NCI-H2107 treated with DMSO at 0.1 percent for 48 hours (cell line): ENCODE results near the gene FTSJ3.

Experiments used
- DNase-seq: peaks from one replicate; lab custom pipeline; 2025; ENCODE audit not compliant: unreplicated experiment; lab: John Stamatoyannopoulos, UW

FTSJ3 gene

DNA sequence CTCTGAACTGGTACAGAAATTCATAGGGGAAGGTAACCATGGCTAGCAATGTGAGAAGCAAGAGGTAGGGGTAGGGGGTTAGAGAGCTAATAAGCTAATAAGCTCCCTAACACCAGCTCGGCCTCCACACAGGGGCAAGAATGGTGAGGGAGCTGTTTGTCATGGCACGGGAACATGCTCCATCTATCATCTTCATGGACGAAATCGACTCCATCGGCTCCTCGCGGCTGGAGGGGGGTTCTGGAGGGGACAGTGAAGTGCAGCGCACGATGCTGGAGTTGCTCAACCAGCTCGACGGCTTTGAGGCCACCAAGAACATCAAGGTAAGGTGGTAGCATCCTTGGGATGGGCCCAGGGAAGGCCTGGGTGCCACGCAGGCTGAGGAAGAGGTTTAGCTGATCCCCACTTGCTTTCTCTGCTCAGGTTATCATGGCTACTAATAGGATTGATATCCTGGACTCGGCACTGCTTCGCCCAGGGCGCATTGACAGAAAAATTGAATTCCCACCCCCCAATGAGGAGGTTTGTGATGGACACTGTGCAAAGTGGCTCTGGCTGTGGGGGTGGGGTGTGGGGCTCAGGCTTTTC lies 3.5 kb upstream of the FTSJ3 start:
- DNase-seq = no peak

GRCh38 chr17:63830278-63830677 lies 2.8 kb upstream of the FTSJ3 start:
- DNase-seq = no peak

DNA sequence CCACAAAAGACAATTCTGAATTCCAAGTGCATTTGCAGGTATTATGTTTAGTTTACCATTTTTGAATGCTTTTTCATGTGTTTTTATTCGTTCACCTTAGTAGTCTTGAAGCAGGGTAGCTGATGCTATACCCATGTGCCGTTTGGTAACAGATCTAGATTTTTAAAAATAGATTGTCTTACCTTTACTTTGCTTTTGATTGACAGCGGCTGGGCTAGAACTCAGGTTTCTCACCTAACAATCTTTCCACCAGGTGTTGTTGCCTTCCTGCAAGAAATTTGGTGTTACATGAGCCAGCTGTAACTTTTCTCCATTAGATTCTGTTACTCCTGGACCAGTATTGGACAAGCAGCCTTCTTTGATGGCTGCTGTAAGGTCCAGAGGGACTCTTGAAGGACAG lies 1.5 kb upstream of the FTSJ3 start:
- no peak for DNase-seq

DNA sequence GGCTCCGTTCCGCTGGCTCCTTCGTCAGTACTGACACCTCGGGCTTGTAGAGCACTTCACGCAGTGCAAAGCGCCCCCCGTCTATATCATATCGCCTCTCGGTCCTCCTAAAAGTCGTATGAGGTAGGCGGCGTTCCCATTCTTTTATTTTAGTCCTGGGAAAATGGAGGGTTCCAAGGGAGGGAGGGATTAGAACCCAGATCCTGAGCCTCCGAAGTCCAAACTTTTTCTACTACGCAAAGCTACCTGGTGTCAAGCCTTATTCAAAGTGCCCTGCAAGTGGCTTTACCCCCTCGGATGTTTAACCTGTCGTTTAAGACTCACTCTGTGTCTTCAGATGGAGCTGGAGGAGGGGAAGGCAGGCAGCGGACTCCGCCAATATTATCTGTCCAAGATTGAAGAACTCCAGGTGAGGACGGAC lies 348 bp upstream of the FTSJ3 start:
- no peak for DNase-seq

DNA sequence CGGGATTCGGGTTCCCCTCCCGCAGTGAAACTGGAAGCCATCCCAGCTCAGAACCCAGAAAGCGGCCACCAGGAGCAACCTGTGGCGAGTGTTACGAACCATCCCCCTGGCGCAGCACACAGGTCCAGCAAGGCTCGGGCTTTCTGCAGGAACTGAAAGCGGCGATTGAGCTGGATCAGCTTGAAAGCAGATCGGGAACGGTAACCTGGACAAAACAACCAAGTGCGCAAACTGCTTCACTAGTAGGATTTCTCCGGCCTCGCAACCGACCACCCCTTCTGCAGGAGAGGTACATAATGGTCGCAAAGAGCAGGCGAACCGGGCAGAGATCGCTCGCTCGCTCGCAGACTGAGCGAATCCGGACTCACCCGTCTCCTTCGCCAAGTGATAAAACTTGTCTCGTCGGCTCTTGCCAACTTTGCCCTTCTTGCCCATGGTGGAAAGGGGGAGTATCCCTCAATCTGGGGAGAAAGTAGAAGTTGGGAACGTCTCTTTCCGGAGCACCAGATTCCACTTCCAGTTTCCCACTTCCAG lies 928 bp downstream of the FTSJ3 start:
- DNase-seq = no peak

GRCh38 chr17:63824362-63824761 lies 3.1 kb downstream of the FTSJ3 start:
- DNase-seq = no peak

- no peak for DNase-seq
Measured at GRCh38 chr17:63823659-63824331, 3.7 kb downstream of the FTSJ3 start.

GRCh38 chr17:63822537-63822936 lies 4.9 kb downstream of the FTSJ3 start:
- no peak for DNase-seq

DNA sequence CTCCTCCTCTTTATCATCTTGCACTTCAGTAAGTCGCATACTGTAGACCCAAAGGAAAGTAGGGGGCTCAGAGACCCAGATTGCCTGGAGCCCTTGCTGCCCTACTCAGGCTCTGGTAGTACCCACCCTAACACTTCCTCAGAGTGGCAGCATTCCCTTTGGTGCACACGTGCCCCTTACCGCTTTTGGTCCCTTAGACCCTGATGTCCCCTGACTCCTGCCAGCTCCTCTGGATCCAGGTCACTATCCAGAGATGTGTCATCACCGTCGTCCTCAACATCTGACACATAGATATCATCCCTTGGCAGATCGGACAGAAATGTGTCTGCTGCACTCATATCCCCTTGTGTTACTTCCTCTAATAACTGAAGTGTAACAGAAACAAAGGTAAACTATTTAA lies 5.7 kb downstream of the FTSJ3 start:
- no peak for DNase-seq

GRCh38 chr17:63820963-63821561 lies 6.4 kb downstream of the FTSJ3 start:
- DNase-seq = no peak

GRCh38 chr17:63819585-63820537 lies 7.6 kb downstream of the FTSJ3 start:
- no peak for DNase-seq

- no peak for DNase-seq
Measured at GRCh38 chr17:63819131-63819530, 8.3 kb downstream of the FTSJ3 start.

- DNase-seq = no peak
Measured at GRCh38 chr17:63817736-63818385, 9.6 kb downstream of the FTSJ3 start.

- DNase-seq = no peak
Measured at GRCh38 chr17:63816669-63817068, 10.8 kb downstream of the FTSJ3 start.

GRCh38 chr17:63816123-63816522 lies 11.3 kb downstream of the FTSJ3 start:
- no peak for DNase-seq

DNA sequence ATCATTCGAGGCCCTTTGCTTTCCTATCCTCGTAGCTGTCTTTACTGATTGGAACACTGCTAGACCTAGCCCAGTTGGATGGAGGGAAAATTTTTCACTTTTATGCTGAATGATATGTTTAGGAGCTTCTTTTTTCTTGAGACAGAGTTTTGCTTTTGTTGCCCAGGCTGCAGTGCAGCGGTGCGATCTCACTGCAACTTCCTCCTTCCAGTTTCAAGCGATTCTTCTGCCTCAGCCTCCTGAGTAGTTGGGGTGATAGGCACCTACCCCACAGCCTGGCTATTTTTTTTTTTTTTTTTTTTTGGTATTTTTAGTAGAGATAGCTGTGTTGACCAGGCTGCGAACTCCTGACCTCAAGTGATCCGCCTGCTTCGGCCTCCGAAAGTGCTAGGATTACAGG lies 17.5 kb downstream of the FTSJ3 start:
- DNase-seq = no peak

GRCh38 chr17:63805591-63805990 lies 21.9 kb downstream of the FTSJ3 start:
- DNase-seq = no peak

DNA sequence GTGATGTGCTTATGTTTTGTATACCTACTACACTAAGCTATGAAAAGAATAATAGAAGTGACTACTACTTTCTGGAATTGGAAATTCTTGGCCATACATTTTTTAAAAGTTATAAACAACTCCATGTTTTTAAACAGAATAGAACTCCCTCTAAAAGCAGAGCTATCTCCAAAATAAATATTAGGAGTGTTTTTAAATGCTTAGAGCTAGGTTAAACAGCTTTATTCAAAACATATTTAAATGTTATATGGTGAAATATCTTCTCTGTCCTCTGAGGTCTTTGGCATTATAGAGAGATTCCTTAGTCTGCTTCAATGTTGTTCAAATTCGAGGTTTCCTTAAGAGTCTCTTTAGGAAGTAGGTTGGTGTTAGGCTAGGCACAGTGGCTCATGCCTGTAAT lies 23.1 kb downstream of the FTSJ3 start:
- DNase-seq = no peak

GRCh38 chr17:63800783-63801182 lies 26.7 kb downstream of the FTSJ3 start:
- DNase-seq = no peak

DNA sequence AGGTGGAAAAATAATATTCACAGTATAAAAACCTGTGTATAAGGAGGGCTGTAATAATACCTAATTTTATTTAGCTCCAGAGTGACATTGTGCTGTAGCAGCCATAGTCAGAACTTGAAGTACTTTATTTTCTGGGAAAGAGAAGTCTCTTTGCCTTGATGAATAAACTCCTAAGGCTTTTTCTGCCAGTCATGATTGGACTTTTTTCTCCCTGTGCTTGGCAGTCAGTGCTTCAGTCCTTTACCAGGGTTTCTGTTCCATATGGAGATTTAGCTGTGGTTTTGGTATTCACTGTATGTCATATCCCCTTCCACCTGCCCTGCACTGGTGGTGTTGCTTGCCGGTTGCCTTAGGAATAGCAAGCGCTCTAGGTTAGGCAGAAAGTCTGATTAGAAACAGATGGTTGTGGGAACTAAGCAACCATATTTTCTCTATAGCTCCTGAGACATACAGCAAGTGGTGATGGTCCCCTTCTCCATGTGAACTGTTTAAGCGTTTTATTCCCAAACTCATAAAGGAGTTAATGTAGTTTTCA lies 28.8 kb downstream of the FTSJ3 start:
- DNase-seq = no peak
